Activated naive CD4-positive, alpha-beta T cell treated with anti-CD3 and anti-CD28 coated beads, Interleukin-2, amount 10 ng/mL, durations not matched to agents 7 days and 5 days (primary cell): ENCODE measurements around the gene STK11.

Experiments used
- CTCF ChIA-PET: fragments of 350-600 bp; sonication (Branson Sonifier 250); formaldehyde crosslinking; loops from one replicate; lab custom pipeline; 2021; ENCODE audit warnings: antibody characterized with exemption; lab: Charles Lee
- DNase-seq: peaks from one replicate; pipeline ENCODE4 v3.0.0-alpha.2; 2020
- H3K27ac Mint-ChIP-seq: one replicate; pipeline ENCODE4 v1.8.0; 2021; ENCODE audit warnings: mild to moderate bottlenecking, moderate library complexity, mixed read lengths
- H3K27me3 Mint-ChIP-seq: one replicate; pipeline ENCODE4 v1.8.0; 2021; ENCODE audit warnings: mild to moderate bottlenecking, mixed read lengths
- H3K36me3 Mint-ChIP-seq: one replicate; pipeline ENCODE4 v1.8.0; 2021; ENCODE audit warnings: mixed read lengths
- H3K4me1 Mint-ChIP-seq: one replicate; pipeline ENCODE4 v1.8.0; 2021; ENCODE audit warnings: mixed read lengths
- H3K4me3 Mint-ChIP-seq: one replicate; pipeline ENCODE4 v1.8.0; 2021; ENCODE audit warnings: mild to moderate bottlenecking, moderate library complexity, mixed read lengths
- H3K9me3 Mint-ChIP-seq: one replicate; pipeline ENCODE4 v1.8.0; 2021; ENCODE audit warnings: mixed read lengths

STK11 gene

GRCh38 chr19:1271528-1272422 lies 66.2 kb downstream of the STK11 start:
- Mint-ChIP-seq H3K9me3 (no peaks in the 10 kb centered on the region), H3K27ac (peak overlapping the region; percentile 55), H3K4me1 (peaks cover 66% of the 10 kb centered on the region), H3K36me3 (peaks cover 46% of the 10 kb centered on the region), H3K4me3 (peak overlapping the region; percentile 87), H3K27me3 (peaks cover 9% of the 10 kb centered on the region)
- CTCF ChIA-PET: interaction anchor here (5.3 kb wide), 1 partner anchor 28 kb away, joined by 31 read pairs; no protein-coding TSS in a partner anchor
- DNase-seq: no peak

GRCh38 chr19:1272423-1273262 lies 67.1 kb downstream of the STK11 start:
- Mint-ChIP-seq H3K36me3 (peaks cover 48% of the 10 kb centered on the region), H3K4me3 (peak overlapping the region; percentile 37)

GRCh38 chr19:1273263-1274041 lies 67.9 kb downstream of the STK11 start:
- Mint-ChIP-seq H3K27ac (peak overlapping the region; percentile 81), H3K4me1 (peaks cover 63% of the 10 kb centered on the region), H3K36me3 (peaks cover 52% of the 10 kb centered on the region)

More at GRCh38 chr19:1272423-1273262, 67.1 kb downstream of the STK11 start:
- CTCF ChIA-PET: interaction anchor here (5.3 kb wide), 1 partner anchor 28 kb away, joined by 31 read pairs; no protein-coding TSS in a partner anchor
- Mint-ChIP-seq H3K27ac (peak overlapping the region; percentile 68), H3K27me3 (peaks cover 2% of the 10 kb centered on the region), H3K4me1 (peaks cover 64% of the 10 kb centered on the region), H3K9me3 (no peaks in the 10 kb centered on the region)
- DNase-seq: no peak

DNA sequence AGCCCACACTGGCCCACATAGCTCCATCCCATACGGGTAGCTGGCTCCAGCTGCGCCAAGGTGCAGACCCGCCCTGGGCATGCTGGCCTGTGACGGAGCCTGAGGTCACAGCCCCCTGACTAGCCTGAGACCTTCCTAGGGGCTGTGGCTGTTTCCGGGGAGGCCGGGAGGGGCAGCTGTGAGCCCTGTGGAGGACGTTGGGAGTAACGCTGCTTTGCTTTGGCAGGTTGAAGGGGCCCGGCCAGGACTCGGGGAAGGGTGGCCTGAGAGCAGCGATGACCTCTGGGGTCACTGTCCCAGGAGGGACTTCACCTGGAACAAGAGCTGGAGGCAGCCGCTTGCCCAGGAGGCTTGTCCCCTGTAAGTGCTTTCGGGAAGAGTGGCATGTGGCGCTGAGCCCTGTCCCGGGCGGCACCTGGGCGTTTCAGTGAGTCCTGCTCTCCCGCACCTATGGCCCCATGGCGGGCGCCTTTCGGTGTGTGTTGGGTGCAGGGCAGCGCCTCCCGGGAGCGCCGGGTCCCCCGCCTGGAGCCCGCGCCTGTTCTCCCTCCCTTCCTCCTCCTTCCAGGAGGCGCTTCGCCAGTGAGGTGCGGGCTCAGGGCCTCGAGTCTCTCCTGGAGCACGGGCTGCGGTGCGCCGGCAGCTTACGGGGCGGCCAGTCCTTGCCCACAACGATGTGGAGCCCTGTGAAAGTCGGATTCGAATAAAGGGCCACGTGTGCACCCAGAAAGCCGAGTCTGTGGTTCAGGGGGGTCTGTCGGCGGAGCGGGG lies 68.7 kb downstream of the STK11 start:
- CTCF ChIA-PET: interaction anchor here (5.3 kb wide), 1 partner anchor 30 kb away, joined by 31 read pairs; no protein-coding TSS in a partner anchor
- DNase-seq: no peak
- Mint-ChIP-seq H3K27me3 (no peaks in the 10 kb centered on the region), H3K36me3 (peaks cover 54% of the 10 kb centered on the region), H3K9me3 (no peaks in the 10 kb centered on the region), H3K4me3 (peak overlapping the region; percentile 43), H3K4me1 (peaks cover 57% of the 10 kb centered on the region), H3K27ac (peak overlapping the region; percentile 83)

More at GRCh38 chr19:1273263-1274041, 67.9 kb downstream of the STK11 start:
- Mint-ChIP-seq H3K27me3 (no peaks in the 10 kb centered on the region), H3K4me3 (peak overlapping the region; percentile 37), H3K9me3 (no peaks in the 10 kb centered on the region)
- CTCF ChIA-PET: interaction anchor here (5.3 kb wide), 1 partner anchor 29 kb away, joined by 31 read pairs; no protein-coding TSS in a partner anchor
- DNase-seq: no peak

GRCh38 chr19:1274852-1275259 lies 69.3 kb downstream of the STK11 start:
- CTCF ChIA-PET: interaction anchor here (0.9 to 5.3 kb wide), 2 partner anchors 31 to 34 kb away, joined by 3 to 31 read pairs; no protein-coding TSS in a partner anchor
- H3K4me1 Mint-ChIP-seq: peaks cover 61% of the 10 kb centered on the region

DNA sequence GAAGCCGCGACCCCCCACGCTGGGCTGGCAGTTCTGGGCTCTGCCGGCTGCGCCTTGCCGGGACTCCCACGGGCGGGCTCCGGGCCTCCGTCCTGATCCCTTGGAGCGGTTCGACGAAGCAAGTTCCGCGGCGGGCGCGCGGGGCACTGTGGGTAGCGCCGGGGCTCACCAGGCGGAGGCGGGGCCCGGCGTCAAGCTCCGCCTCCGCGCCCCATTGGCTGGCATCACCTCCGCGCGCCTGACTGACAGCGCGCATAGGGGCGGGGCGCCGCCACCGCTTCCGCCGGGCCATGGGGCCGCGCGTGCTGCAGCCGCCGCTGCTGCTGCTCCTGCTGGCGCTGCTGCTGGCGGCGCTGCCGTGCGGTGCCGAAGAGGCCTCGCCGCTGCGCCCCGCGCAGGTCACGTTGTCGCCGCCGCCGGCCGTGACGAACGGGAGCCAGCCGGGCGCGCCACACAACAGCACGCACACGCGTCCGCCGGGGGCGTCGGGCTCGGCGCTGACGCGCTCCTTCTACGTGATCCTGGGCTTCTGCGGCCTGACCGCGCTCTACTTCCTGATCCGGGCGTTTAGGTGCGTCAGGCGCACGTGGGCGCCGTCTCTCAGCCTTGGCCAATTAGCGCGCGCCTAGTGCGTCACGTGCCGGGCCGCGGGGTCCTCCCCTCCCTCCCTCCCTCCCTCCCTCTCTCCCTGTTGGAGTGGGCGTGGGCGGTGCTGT lies 69.8 kb downstream of the STK11 start, which contains the start of gene FAM174C:
TSS of gene FAM174C (plus strand) at position 271 of the 716 bp plus-strand sequence. CDS start at position 291, 20 bp downstream.
- Mint-ChIP-seq H3K36me3 (peaks cover 55% of the 10 kb centered on the region), H3K4me3 (peak within 1 kb of the TSS; percentile 89)

More at GRCh38 chr19:1274852-1275259, 69.3 kb downstream of the STK11 start:
- no peak for DNase-seq
- Mint-ChIP-seq H3K9me3 (no peaks in the 10 kb centered on the region), H3K27me3 (no peaks in the 10 kb centered on the region), H3K36me3 (peaks cover 57% of the 10 kb centered on the region), H3K4me3 (peak overlapping the region; percentile 57), H3K27ac (peak overlapping the region; percentile 83)

DNA sequence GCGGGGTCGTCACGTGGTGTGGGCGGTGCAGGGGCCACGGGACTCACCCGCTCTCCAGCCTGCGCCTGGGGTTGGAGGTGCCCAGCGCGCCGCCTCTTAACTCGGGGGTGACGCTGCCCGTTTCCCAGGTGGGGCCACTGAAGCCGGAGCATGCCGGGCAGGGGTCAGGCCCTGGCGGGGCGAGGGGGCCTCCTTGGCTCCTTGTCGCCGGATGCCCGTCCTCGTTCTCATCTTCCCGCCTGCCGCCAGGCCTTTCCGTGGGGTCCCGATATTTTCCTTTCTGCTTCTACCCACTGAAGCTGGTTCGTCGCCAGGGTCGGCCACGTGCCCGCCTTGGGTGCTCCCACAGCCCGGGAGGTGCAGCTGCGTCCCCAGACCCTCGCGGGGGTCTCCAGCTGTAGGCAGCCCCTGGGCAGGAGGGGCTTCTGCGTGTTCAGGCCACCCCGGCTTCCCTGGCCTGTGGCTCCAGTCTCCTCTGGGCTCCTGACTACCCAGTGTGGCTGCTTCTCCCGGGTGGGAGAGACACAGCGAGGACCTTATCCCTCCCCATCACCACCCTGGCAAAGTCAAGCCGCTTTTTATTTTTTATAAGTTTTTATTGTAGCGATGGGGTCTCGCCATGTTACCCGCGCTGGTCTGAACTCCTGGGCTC lies 70.5 kb downstream of the STK11 start:
- peaks cover 50% of the 10 kb centered on the region for H3K4me1 Mint-ChIP-seq
- H3K27ac Mint-ChIP-seq: peak overlapping the region; percentile 99
- no peaks in the 10 kb centered on the region for H3K9me3 Mint-ChIP-seq
- CTCF ChIA-PET: interaction anchor here (5.3 kb wide), 1 partner anchor 32 kb away, joined by 31 read pairs; no protein-coding TSS in a partner anchor
- DNase-seq: no peak
- H3K4me3 Mint-ChIP-seq: peak overlapping the region; percentile 89
- H3K36me3 Mint-ChIP-seq: peaks cover 49% of the 10 kb centered on the region
- no peaks in the 10 kb centered on the region for H3K27me3 Mint-ChIP-seq

More for the DNA sequence above, 69.8 kb downstream of the STK11 start, which contains the start of gene FAM174C:
- no peaks in the 10 kb centered on the region for H3K9me3 Mint-ChIP-seq
- peak within 1 kb of the TSS; percentile 99 for H3K27ac Mint-ChIP-seq
- H3K4me1 Mint-ChIP-seq: peaks cover 57% of the 10 kb centered on the region
- peak; percentile 97 for DNase-seq
- no peaks in the 10 kb centered on the region for H3K27me3 Mint-ChIP-seq
- CTCF ChIA-PET: interaction anchor here (0.9 to 5.3 kb wide), 2 partner anchors 31 to 35 kb away, joined by 3 to 31 read pairs; no protein-coding TSS in a partner anchor

DNA sequence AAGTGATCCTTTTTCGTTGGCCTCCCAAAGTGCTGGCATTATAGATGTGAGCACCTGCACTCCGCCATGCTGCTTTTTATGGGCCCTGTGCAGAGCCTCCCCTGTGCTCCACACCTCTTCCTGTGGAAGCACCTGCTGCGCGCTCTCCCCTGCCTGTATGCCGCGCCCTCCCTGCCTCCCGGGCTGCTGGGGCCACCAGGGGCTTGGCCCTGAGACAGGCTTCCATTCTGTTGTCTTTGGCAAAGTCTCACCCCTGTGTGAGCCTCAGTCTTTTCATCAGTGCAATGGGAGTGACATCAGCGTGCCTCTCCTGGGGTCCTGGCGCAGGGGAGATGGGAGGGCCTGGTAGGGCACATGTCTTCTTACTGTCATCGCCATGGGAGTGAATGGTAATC lies 71.0 kb downstream of the STK11 start:
- no peaks in the 10 kb centered on the region for H3K27me3 Mint-ChIP-seq
- H3K27ac Mint-ChIP-seq: peak overlapping the region; percentile 99
- peak; percentile 66 for DNase-seq
- CTCF ChIA-PET: no interaction called here
- peaks cover 46% of the 10 kb centered on the region for H3K36me3 Mint-ChIP-seq
- H3K4me3 Mint-ChIP-seq: peak overlapping the region; percentile 89
- peaks cover 46% of the 10 kb centered on the region for H3K4me1 Mint-ChIP-seq
- H3K9me3 Mint-ChIP-seq: no peaks in the 10 kb centered on the region

DNA sequence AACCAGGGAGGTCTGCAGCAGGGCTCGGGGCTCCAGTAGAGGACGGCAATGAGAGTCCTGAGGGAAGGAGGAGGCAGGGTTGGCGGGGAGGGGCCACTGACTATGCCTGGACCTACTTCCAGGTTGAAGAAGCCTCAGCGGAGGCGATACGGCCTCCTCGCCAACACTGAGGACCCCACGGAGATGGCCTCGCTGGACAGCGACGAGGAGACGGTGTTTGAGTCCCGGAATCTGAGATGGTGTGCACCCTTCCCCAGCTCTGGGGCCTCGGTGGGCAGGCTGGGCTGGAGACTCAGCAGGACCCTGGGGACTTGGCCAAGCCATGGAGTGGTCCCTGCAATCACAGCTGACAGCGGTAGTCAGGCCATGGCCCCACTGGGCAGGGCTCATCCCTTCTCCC lies 71.5 kb downstream of the STK11 start:
- CTCF ChIA-PET: interaction anchor here (1.6 kb wide), 1 partner anchor 33 kb away, joined by 4 read pairs; no protein-coding TSS in a partner anchor
- Mint-ChIP-seq H3K9me3 (no peaks in the 10 kb centered on the region), H3K4me3 (peak overlapping the region; percentile 89), H3K27ac (peak overlapping the region; percentile 99), H3K4me1 (peaks cover 42% of the 10 kb centered on the region), H3K27me3 (no peaks in the 10 kb centered on the region), H3K36me3 (peaks cover 43% of the 10 kb centered on the region)
- DNase-seq: no peak
